Duodenal mucosa (tissue), 2 donors: ENCODE measurements around the gene PHLDA2.
"Not testable (repeated sequence)": the region's sequence is repeated elsewhere in the genome, so short reads cannot be mapped to it uniquely, and the experiment has no call there.

ENCODE experiments used
- H3K27ac ChIP-seq: one replicate; pipeline ENCODE4 v1.7.0; 2013; ENCODE audit warnings: low read depth, low read length
- H3K27me3 ChIP-seq, 2 donors: one replicate each; pipeline ENCODE4 v1.7.0; 2013; ENCODE audit warnings: low read length in 2 of 2, control low read depth in 1 of 2; ENCODE audit not compliant: insufficient read depth in 2 of 2, control insufficient read depth in 1 of 2
- H3K36me3 ChIP-seq, 2 donors: one replicate each; pipeline ENCODE4 v1.7.0; 2013; ENCODE audit warnings: low read length in 2 of 2, control low read depth in 1 of 2; ENCODE audit not compliant: insufficient read depth in 2 of 2, control insufficient read depth in 1 of 2
- H3K4me1 ChIP-seq, 2 donors: one replicate each; pipeline ENCODE4 v1.7.0; 2013; ENCODE audit warnings: low read length in 2 of 2, control low read depth in 1 of 2; ENCODE audit not compliant: insufficient read depth in 2 of 2, control insufficient read depth in 1 of 2
- H3K4me3 ChIP-seq, 2 donors: one replicate each; pipeline ENCODE4 v1.7.0; 2013; ENCODE audit warnings: low read length in 2 of 2, low read depth in 1 of 2
- H3K9ac ChIP-seq, 2 donors: one replicate each; pipeline ENCODE4 v1.7.0; 2013; ENCODE audit warnings: low read length in 2 of 2, low read depth in 1 of 2
- H3K9me3 ChIP-seq, 2 donors: one replicate each; pipeline ENCODE4 v1.7.0; 2013; ENCODE audit warnings: low read length in 2 of 2, control low read depth in 1 of 2; ENCODE audit not compliant: control insufficient read depth in 1 of 2

The PHLDA2 gene

GRCh38 chr11:2938458-2939418, 9.5 kb upstream of the PHLDA2 start:
- H3K36me3 ChIP-seq, H3K4me3 ChIP-seq: not testable (repeated sequence)

DNA sequence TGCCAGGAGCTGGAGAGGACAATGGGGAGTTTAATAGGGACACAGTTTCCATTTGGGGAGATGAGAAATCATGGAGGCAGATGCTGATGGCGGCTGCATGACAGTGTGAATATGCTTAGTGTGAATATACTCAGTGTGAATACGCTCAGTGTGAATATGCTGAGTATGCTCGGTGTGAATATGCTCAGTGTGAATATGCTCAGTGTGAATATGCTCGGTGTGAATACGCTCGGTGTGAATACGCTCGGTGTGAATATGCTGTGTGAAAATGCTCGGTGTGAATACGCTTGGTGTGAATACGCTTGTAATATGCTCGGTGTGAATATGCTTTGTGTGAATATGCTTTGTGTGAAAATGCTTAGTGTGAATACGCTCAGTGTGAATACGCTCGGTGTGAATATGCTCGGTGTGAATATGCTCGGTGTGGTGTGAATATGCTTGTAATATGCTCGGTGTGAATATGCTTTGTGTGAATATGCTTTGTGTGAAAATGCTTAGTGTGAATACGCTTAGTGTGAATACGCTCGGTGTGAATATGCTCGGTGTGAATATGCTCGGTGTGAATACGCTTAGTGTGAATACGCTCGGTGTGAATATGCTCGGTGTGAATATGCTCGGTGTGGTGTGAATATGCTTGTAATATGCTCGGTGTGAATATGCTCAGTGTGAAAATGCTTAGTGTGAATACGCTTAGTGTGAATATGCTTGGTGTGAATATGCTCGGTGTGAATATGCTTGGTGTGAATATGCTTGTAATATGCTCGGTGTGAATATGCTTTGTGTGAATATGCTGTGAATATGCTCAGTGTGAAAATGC, 8.6 kb upstream of the PHLDA2 start:
- not testable (repeated sequence) for H3K9ac ChIP-seq, H3K27me3 ChIP-seq, H3K36me3 ChIP-seq, H3K27ac ChIP-seq, H3K4me3 ChIP-seq
- H3K9me3 ChIP-seq = peaks cover 12 to 19% of the 10 kb centered on the region in 2 donors
- peaks cover 23 to 24% of the 10 kb centered on the region in 2 donors for H3K4me1 ChIP-seq

More at GRCh38 chr11:2938458-2939418, 9.5 kb upstream of the PHLDA2 start:
- not testable (repeated sequence) for H3K9ac ChIP-seq, H3K27ac ChIP-seq, H3K27me3 ChIP-seq
- Histone ChIP-seq H3K4me1 (peaks cover 23 to 24% of the 10 kb centered on the region in 2 donors), H3K9me3 (peaks cover 12 to 19% of the 10 kb centered on the region in 2 donors)

DNA sequence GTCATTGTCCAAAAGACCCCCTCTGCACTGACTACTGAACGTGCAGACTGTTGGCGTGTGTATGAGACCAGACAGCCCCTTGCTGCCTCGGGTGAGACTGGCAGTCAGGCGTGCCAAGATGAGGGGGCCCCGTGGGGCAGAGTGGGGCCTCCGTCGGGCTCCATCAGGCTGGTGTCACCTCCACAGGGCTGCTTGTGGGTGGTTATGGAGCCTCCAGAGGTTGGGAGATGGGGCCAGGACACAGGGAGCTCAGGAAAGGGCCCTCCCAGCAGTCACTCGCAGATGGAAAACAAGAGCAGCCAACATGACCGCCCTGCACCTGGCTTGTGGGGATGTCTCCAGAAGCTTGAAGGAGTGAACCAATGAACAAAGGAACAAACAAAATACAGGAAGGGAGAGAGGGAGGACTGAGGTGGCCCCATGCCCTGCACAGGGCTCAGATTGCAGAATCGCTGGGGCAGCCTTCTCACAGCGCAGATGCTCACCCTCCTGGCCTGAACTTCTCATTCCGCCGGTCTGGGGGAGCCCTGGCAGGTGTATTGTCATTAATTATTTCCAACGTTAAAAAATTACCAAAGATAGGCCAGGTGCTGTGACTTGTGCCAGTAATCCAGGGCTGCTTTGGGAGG, 5.5 kb upstream of the PHLDA2 start:
- Histone ChIP-seq H3K9me3 (peaks cover 12 to 19% of the 10 kb centered on the region in 2 donors), H3K27me3 (no peaks in the 10 kb centered on the region), H3K9ac (no peak overlapping the region), H3K4me1 (peaks cover 8 to 18% of the 10 kb centered on the region in 2 donors), H3K4me3 (no peak overlapping the region), H3K36me3 (no peaks in the 10 kb centered on the region), H3K27ac (no peak overlapping the region)

GRCh38 chr11:2934021-2934550, 4.9 kb upstream of the PHLDA2 start:
- Histone ChIP-seq H3K4me1 (peaks cover 10 to 20% of the 10 kb centered on the region in 2 donors), H3K27ac (no peak overlapping the region), H3K9ac (no peak overlapping the region)

GRCh38 chr11:2933375-2934020, 4.3 kb upstream of the PHLDA2 start:
- no peak overlapping the region for H3K27ac ChIP-seq

More at GRCh38 chr11:2934021-2934550, 4.9 kb upstream of the PHLDA2 start:
- no peak overlapping the region for H3K4me3 ChIP-seq
- H3K9me3 ChIP-seq = peaks cover 12 to 17% of the 10 kb centered on the region in 2 donors
- no peaks in the 10 kb centered on the region for H3K36me3 ChIP-seq
- H3K27me3 ChIP-seq = no peaks in the 10 kb centered on the region

DNA sequence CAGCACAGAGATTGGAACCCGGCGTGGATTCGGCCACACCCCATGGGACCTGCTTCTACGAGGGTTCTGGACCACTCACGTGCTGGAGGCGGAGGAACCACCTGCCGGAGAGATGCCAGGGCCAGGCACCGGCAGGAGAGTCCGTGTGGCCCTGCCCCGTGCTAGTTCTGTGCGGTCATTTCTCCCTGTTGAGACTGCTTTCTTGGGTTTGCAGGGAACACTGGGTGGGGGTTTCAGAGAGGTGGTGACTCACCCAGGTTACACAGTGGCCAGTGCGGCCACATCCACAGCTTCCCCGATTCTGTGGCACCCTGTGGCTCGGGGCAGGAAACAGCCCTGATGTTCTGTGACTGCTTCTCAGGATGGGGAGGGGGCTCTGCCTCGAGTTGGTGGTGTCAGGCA, 3.6 kb upstream of the PHLDA2 start:
- Histone ChIP-seq H3K9ac (no peak overlapping the region), H3K9me3 (peaks cover 5 to 8% of the 10 kb centered on the region in 2 donors), H3K4me3 (no peak overlapping the region), H3K36me3 (no peaks in the 10 kb centered on the region), H3K27ac (no peak overlapping the region), H3K27me3 (no peaks in the 10 kb centered on the region), H3K4me1 (peaks cover 14 to 27% of the 10 kb centered on the region in 2 donors)

More at GRCh38 chr11:2933375-2934020, 4.3 kb upstream of the PHLDA2 start:
- Histone ChIP-seq H3K4me1 (peaks cover 10 to 22% of the 10 kb centered on the region in 2 donors), H3K9me3 (peaks cover 10 to 11% of the 10 kb centered on the region in 2 donors), H3K4me3 (no peak overlapping the region), H3K36me3 (no peaks in the 10 kb centered on the region), H3K27me3 (no peaks in the 10 kb centered on the region), H3K9ac (no peak overlapping the region)

GRCh38 chr11:2931771-2932738, 2.8 kb upstream of the PHLDA2 start:
- Histone ChIP-seq H3K27me3 (no peaks in the 10 kb centered on the region), H3K36me3 (no peaks in the 10 kb centered on the region), H3K4me3 (no peak overlapping the region), H3K27ac (no peak overlapping the region), H3K9ac (no peak overlapping the region), H3K9me3 (peaks cover 0 to 1% of the 10 kb centered on the region in 2 donors), H3K4me1 (peaks cover 22 to 35% of the 10 kb centered on the region in 2 donors)

DNA sequence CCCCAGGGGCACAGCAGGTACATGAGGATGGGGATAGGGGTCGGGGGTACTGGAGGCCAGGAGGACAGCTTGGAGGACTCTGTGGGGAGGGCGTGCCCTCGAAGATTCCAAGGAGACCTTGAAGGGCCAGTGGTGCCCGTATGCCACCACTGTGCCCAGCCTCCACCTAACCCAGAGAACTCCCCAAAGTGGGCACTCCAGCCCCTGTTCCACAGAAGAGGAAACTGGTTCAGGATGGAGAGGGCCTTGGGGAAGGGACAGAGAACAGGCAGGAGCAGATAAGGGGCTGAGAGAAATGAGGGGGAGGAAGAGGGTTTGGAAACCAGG, 2.2 kb upstream of the PHLDA2 start:
- Histone ChIP-seq H3K9ac (no peak overlapping the region), H3K4me1 (peaks cover 23 to 36% of the 10 kb centered on the region in 2 donors), H3K9me3 (no peaks in the 10 kb centered on the region), H3K27me3 (no peaks in the 10 kb centered on the region), H3K4me3 (no peak overlapping the region), H3K27ac (no peak overlapping the region), H3K36me3 (no peaks in the 10 kb centered on the region)
